SK-N-SH treated with all-trans-retinoic acid at 6 μM for 48 hours (cell line): ENCODE data around the gene NCOA6.

Experiments
- ESRRG ChIP-seq: fragments of 250-450 bp; sonication (Bioruptor Pico); IDR thresholded peaks from 2 replicates; pipeline ENCODE4 v1.6.1; 2021; ENCODE audit warnings: mild to moderate bottlenecking
- ZNF8 ChIP-seq: fragments of 450-650 bp; formaldehyde crosslinking; IDR thresholded peaks from 2 replicates; pipeline ENCODE4 v1.5.0; 2020; ENCODE audit warnings: mild to moderate bottlenecking, moderate library complexity

DNA sequence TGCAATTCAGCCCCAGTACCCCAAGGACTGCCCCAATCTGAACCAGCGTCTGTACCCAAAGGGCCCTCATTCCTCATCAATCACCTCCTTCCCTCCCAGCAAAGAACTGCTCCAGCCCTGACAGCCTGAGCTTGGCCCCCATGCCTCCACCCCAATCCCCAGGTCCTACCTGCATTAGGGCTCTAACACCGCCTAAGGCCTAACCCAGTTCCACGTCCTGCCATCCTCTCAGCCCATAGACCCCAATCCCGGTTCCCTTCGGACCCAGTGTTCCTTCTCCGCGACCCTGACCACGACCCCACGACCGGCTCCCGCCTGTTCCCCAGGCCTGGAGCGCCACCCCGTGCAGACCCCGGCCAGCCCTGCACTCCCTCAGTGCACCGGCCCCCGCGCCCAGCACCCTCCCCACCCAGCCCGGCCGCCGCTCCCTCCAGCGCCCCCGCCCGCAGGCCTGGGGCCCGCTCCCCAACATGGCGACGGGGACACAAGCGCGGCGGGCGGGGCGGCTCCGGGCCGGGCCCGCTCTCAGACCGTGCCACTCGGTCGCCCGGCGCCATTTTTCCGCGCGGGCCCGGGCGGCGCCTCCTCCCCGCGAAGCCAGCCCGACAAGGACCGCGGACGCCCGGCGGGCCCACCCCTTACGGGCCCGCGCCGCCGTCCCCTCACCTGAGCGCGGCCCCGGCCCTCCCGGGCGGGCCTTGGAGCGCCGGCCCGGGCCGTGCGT is 483 bp downstream of the NCOA6 start:
- no peak for TF ChIP-seq ZNF8 (CRISPR knock-in tag)
- TF ChIP-seq ESRRG = no peak
